ENCODE data around the gene IMMP2L. TPM values are rescaled to one million over a fixed set of nuclear protein-coding genes. Genes with fewer than 3 reads are reported as not detected.

IMMP2L gene
- total and polyA plus RNA-seq, 2 of the 13 experiments (the other 11 are each of a cell fraction or from before 2014, with no cell fraction given): 7.8 to 16.9 TPM

- TF ChIP-seq, protein P1, sequence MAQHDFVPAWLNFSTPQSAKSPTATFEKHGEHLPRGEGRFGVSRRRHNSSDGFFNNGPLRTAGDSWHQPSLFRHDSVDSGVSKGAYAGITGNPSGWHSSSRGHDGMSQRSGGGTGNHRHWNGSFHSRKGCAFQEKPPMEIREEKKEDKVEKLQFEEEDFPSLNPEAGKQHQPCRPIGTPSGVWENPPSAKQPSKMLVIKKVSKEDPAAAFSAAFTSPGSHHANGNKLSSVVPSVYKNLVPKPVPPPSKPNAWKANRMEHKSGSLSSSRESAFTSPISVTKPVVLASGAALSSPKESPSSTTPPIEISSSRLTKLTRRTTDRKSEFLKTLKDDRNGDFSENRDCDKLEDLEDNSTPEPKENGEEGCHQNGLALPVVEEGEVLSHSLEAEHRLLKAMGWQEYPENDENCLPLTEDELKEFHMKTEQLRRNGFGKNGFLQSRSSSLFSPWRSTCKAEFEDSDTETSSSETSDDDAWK (CRISPR knock-in tag; IDR thresholded peaks at IDR 0.05): no peak
- TF ChIP-seq TFAP4 (IDR thresholded peaks at IDR 0.05; ENCODE audit: borderline replicate concordance, low read depth) (no peak), ZGPAT (CRISPR knock-in tag; IDR thresholded peaks at IDR 0.05) (peak; percentile 79), ZFP90 (CRISPR knock-in tag; IDR thresholded peaks at IDR 0.05; ENCODE audit: borderline replicate concordance) (no peak), LCORL (IDR thresholded peaks at IDR 0.05) (no peak), LCORL (CRISPR knock-in tag; IDR thresholded peaks at IDR 0.05) (0 out of 2 replicates have a peak, but pooled peaks have one; percentile 43), ZNF737 (CRISPR knock-in tag; IDR thresholded peaks at IDR 0.05; ENCODE audit: borderline replicate concordance) (no peak), ZNF333 (CRISPR knock-in tag; IDR thresholded peaks at IDR 0.05; ENCODE audit: borderline replicate concordance) (no peak), NFKBIZ (CRISPR knock-in tag; IDR thresholded peaks at IDR 0.05) (0 out of 2 replicates have a peak, but pooled peaks have one; percentile 64), PHF20 (CRISPR knock-in tag; IDR thresholded peaks at IDR 0.05) (no peak), CEBPG (CRISPR knock-in tag; IDR thresholded peaks at IDR 0.05) (peak; percentile 88), NCOR1 (IDR thresholded peaks at IDR 0.05; ENCODE audit: borderline replicate concordance, low read length) (peak; percentile 87; the same call in 1 of the 2 replicates), ELF1 (CRISPR knock-in tag; IDR thresholded peaks at IDR 0.05) (no peak), ZNF709 (CRISPR knock-in tag; IDR thresholded peaks at IDR 0.05) (no peak), RNF219 (CRISPR knock-in tag; IDR thresholded peaks at IDR 0.05) (no peak), ETV6 (CRISPR knock-in tag; conservative IDR thresholded peaks at IDR 0.05) (no peak), ETV5 (CRISPR knock-in tag; IDR thresholded peaks at IDR 0.05; ENCODE audit: borderline replicate concordance) (no peak; the same call in 1 of the 2 replicates), PPARG (CRISPR knock-in tag; conservative IDR thresholded peaks at IDR 0.05) (peak; percentile 85), CENPT (CRISPR knock-in tag; IDR thresholded peaks at IDR 0.05; ENCODE audit: low read depth) (no peak), ZSCAN21 (CRISPR knock-in tag; IDR thresholded peaks at IDR 0.05; ENCODE audit: borderline replicate concordance) (0 out of 2 replicates have a peak, but pooled peaks have one; percentile 39), PRPF4 (IDR thresholded peaks at IDR 0.05; ENCODE audit: low read depth, low read length, poor library complexity, severe bottlenecking) (no peak), ZNF550 (CRISPR knock-in tag; IDR thresholded peaks at IDR 0.05; ENCODE audit: borderline replicate concordance) (no peak)
- TF ChIP-seq, protein P2, sequence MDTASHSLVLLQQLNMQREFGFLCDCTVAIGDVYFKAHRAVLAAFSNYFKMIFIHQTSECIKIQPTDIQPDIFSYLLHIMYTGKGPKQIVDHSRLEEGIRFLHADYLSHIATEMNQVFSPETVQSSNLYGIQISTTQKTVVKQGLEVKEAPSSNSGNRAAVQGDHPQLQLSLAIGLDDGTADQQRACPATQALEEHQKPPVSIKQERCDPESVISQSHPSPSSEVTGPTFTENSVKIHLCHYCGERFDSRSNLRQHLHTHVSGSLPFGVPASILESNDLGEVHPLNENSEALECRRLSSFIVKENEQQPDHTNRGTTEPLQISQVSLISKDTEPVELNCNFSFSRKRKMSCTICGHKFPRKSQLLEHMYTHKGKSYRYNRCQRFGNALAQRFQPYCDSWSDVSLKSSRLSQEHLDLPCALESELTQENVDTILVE (CRISPR knock-in tag; IDR thresholded peaks at IDR 0.05): 0 out of 2 replicates have a peak, but pooled peaks have one; percentile 59
- TF ChIP-seq, protein P3, sequence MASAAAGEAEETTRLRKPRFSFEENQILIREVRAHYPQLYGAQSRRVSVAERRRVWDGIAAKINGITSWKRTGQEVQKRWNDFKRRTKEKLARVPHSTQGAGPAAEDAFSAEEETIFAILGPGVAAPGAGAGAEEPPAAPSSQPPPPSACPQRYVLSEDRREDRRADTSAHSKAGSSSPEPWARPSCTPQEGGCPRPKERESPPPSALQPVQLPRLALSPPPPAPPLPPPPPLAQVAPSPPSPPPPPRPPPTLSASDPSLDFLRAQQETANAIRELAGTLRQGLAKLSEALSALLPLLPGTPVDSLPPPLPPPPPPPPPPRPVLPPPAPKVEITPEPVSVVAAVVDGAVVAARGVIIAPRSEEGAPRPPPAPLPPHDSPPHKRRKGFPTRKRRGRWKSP (CRISPR knock-in tag; IDR thresholded peaks at IDR 0.05): no peak
These were observed 533.1 kb downstream of the IMMP2L start (continued) for GRCh38 chr7:111029141-111029572.

Measured in HepG2 (cell line).